HCT116 (cell line): Measurements from ENCODE around the gene C9orf152. TPM values are rescaled to one million over a fixed set of nuclear protein-coding genes. Genes with fewer than 3 reads are reported as not detected.

ENCODE experiments used
- ATAC-seq: fragments of 200-7000 bp; cut with Tn5 transposase; 2 replicates; pipeline ENCODE4 v1.9.1; 2020; ENCODE audit warnings: mild to moderate bottlenecking, moderate library complexity
- BruUV-seq: library from RNA; stranded (reverse); fragments of 400-500 nt; replicated peaks from 2 replicates; lab custom pipeline; 2021; lab: Mats Ljungman, UMichigan
- CTCF ChIA-PET: fragments of 300-600 bp; sonication (Branson Sonifier 250); formaldehyde crosslinking; loops from one replicate; lab custom pipeline; 2021; ENCODE audit warnings: antibody characterized with exemption; lab: Charles Lee
- POLR2A ChIA-PET: fragments of 300-600, 350-600 bp; sonication (Branson Sonifier 250); formaldehyde crosslinking; loops from one replicate; lab custom pipeline; 2021; ENCODE audit warnings: antibody characterized with exemption; lab: Charles Lee
- RAD21 ChIA-PET, 2 experiments: fragments of 300-600 bp; sonication (Branson Sonifier 250); formaldehyde crosslinking; loops; one replicate each; lab custom pipeline; 2023; ENCODE audit warnings: low total read pairs in 2 of 2; ENCODE audit not compliant: uncharacterized antibody in 2 of 2, unreplicated experiment in 2 of 2, low non-redundant PET in 1 of 2; lab: Charles Lee
- DNase-seq: peaks from one replicate; pipeline ENCODE4 v3.0.0-alpha.2; 2010; ENCODE audit warnings: low read depth, low spot score
- H2AFZ ChIP-seq: fragments of 200-600 bp; shearing (Covaris generic), sonication (generic); 2 replicates; pipeline ENCODE4 v1.6.1; 2017; ENCODE audit warnings: low read depth, mixed run types, mixed read lengths, antibody characterized with exemption, low read length; ENCODE audit not compliant: poor library complexity, severe bottlenecking
- H3K27ac ChIP-seq: 2 replicates; pipeline ENCODE4 v1.5.1; 2012; ENCODE audit warnings: low read depth, low read length
- H3K27me3 ChIP-seq: fragments of 200-600 bp; sonication (generic); 2 replicates; pipeline ENCODE4 v1.6.1; 2016; ENCODE audit warnings: mixed run types, low read length, mixed read lengths; ENCODE audit not compliant: insufficient read depth
- H3K36me3 ChIP-seq, 2 experiments: fragments of 200-500 bp in 1 of 2; fragments of 200-600 bp in 1 of 2; sonication (Bioruptor generic) in 1 of 2; sonication (generic) in 1 of 2; 2 replicates each; pipeline versions ENCODE4 v1.5.1 to v1.6.1; 2014 to 2016; ENCODE audit warnings: low read length in 2 of 2, inconsistent platforms in 1 of 2, mixed read lengths in 1 of 2, mixed run types in 1 of 2; ENCODE audit not compliant: insufficient read depth in 2 of 2, control insufficient read depth in 1 of 2
- H3K4me1 ChIP-seq, 2 experiments: fragments of 200-600 bp in 1 of 2; sonication (generic) in 1 of 2; 2 replicates each; pipeline versions ENCODE4 v1.5.1 to v1.6.1; 2012 to 2017; ENCODE audit warnings: low read length in 2 of 2, inconsistent platforms in 1 of 2, mild to moderate bottlenecking in 1 of 2, mixed read lengths in 1 of 2, mixed run types in 1 of 2, moderate library complexity in 1 of 2; ENCODE audit not compliant: insufficient read depth in 2 of 2, control insufficient read depth in 1 of 2
- H3K4me2 ChIP-seq: fragments of 200-600 bp; sonication (generic); 2 replicates; pipeline ENCODE4 v1.6.1; 2017; ENCODE audit warnings: mixed run types, low read length, mixed read lengths
- H3K4me3 ChIP-seq, 2 experiments: fragments of 200-600 bp in 1 of 2; sonication (generic) in 1 of 2; replicated peaks in 1 of 2; 2 replicates each; pipeline ENCODE4 v1.5.1; 2011 to 2016; ENCODE audit warnings: low read length in 2 of 2, control low read depth in 1 of 2, low read depth in 1 of 2, mild to moderate bottlenecking in 1 of 2, mixed read lengths in 1 of 2, mixed run types in 1 of 2
- H3K79me2 ChIP-seq: fragments of 200-600 bp; sonication (generic); 2 replicates; pipeline ENCODE4 v1.6.1; 2017; ENCODE audit warnings: mild to moderate bottlenecking, mixed run types, low read length, moderate library complexity, mixed read lengths; ENCODE audit not compliant: insufficient read depth
- H3K9ac ChIP-seq: fragments of 200-600 bp; sonication (generic); 2 replicates; pipeline ENCODE4 v1.6.1; 2016; ENCODE audit warnings: low read length, mixed read lengths
- H3K9me2 ChIP-seq: fragments of 200-600 bp; sonication (generic), shearing (Covaris generic); 2 replicates; pipeline ENCODE4 v1.6.1; 2017; ENCODE audit warnings: mixed run types, mild to moderate bottlenecking, moderate library complexity; ENCODE audit not compliant: insufficient read depth
- H3K9me3 ChIP-seq, 2 experiments: fragments of 200-500 bp in 1 of 2; fragments of 200-600 bp in 1 of 2; sonication (Bioruptor generic) in 1 of 2; sonication (generic) in 1 of 2; 2 replicates each; pipeline ENCODE4 v1.6.1; 2014 to 2017; ENCODE audit warnings: low read length in 2 of 2, mixed read lengths in 2 of 2, inconsistent platforms in 1 of 2, low read depth in 1 of 2, mild to moderate bottlenecking in 1 of 2, mixed run types in 1 of 2, moderate library complexity in 1 of 2; ENCODE audit not compliant: control insufficient read depth in 1 of 2, insufficient read depth in 1 of 2
- H4K20me1 ChIP-seq: fragments of 200-600 bp; sonication (generic), shearing (Covaris generic); 2 replicates; pipeline ENCODE4 v1.6.1; 2017; ENCODE audit warnings: mixed run types, mild to moderate bottlenecking, moderate library complexity; ENCODE audit not compliant: insufficient read depth
- EGR1 ChIP-seq: IDR thresholded peaks from 2 replicates; pipeline ENCODE4 v1.6.1; 2012; ENCODE audit warnings: low read depth
- EZH2 ChIP-seq: fragments of 200-600 bp; sonication (generic); IDR thresholded peaks from 2 replicates; pipeline ENCODE4 v1.6.1; 2017; ENCODE audit warnings: antibody characterized with exemption, mixed run types
- EZH2phosphoT487 ChIP-seq: fragments of 200-600 bp; IDR thresholded peaks from 2 replicates; pipeline ENCODE4 v1.6.1; 2018; ENCODE audit warnings: antibody characterized with exemption, borderline replicate concordance
- POLR2AphosphoS5 ChIP-seq: IDR thresholded peaks from 2 replicates; pipeline ENCODE4 v1.6.1; 2011; ENCODE audit warnings: mild to moderate bottlenecking, low read depth, low read length, moderate library complexity
- SP1 ChIP-seq: IDR thresholded peaks from 2 replicates; pipeline ENCODE4 v1.6.1; 2012; ENCODE audit warnings: low read depth
- intact Hi-C: fragments of 100-400 bp; cut with micrococcal nuclease; formaldehyde crosslinking; loops from 2 replicates; pipeline ENCODE4 v1.10.0; 2022
- total RNA-seq: library from RNA; stranded (reverse); gene quantifications from one replicate; pipeline ENCODE4 v1.2.1, GENCODE V29; 2021; ENCODE audit not compliant: unreplicated experiment

Gene C9orf152
- total RNA-seq, 1 experiment from 2014 or later = not detected

DNA sequence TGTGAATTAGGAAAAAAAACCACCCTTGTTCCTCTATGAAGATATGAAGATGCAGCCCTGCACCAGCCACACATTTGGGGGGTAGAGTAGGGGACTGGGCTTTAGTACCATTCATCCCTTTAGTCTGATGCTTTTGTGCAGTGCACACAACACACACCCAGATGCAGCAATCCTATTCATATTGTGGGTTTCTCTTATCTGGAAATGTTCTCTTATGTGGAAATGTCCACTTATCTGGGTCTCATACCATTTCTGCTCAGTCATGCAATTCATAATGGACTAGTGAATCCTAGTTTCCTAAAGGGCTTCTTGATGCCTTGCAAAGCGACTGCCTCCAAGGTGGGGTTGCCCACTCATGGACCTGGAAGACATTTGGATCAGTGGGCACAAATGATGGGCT lies 47.8 kb downstream of the C9orf152 start:
- no peak overlapping the region for H3K27ac ChIP-seq
- BruUV-seq = no TSS peak
- H3K4me2 ChIP-seq = no peak overlapping the region
- TF ChIP-seq EGR1 (no peak), POLR2AphosphoS5 (no peak)
- intact Hi-C loops = no loop called here
- H3K4me3 ChIP-seq = no peak overlapping the region
- no peaks in the 10 kb centered on the region for H3K27me3 ChIP-seq
- no peak overlapping the region for H2AFZ ChIP-seq
- CTCF ChIA-PET = no interaction called here
- DNase-seq = no peak
- RAD21 ChIA-PET = no interaction called here
- no peaks in the 10 kb centered on the region for H3K9me3 ChIP-seq
- ATAC-seq = no peak
- no peaks in the 10 kb centered on the region for H3K9me2 ChIP-seq
- no peak overlapping the region for H3K9ac ChIP-seq
- no peaks in the 10 kb centered on the region for H3K36me3 ChIP-seq
- POLR2A ChIA-PET = no interaction called here
- H3K79me2 ChIP-seq = peaks cover 39% of the 10 kb centered on the region
- H4K20me1 ChIP-seq = no peaks in the 10 kb centered on the region
- no peaks in the 10 kb centered on the region for H3K4me1 ChIP-seq

DNA sequence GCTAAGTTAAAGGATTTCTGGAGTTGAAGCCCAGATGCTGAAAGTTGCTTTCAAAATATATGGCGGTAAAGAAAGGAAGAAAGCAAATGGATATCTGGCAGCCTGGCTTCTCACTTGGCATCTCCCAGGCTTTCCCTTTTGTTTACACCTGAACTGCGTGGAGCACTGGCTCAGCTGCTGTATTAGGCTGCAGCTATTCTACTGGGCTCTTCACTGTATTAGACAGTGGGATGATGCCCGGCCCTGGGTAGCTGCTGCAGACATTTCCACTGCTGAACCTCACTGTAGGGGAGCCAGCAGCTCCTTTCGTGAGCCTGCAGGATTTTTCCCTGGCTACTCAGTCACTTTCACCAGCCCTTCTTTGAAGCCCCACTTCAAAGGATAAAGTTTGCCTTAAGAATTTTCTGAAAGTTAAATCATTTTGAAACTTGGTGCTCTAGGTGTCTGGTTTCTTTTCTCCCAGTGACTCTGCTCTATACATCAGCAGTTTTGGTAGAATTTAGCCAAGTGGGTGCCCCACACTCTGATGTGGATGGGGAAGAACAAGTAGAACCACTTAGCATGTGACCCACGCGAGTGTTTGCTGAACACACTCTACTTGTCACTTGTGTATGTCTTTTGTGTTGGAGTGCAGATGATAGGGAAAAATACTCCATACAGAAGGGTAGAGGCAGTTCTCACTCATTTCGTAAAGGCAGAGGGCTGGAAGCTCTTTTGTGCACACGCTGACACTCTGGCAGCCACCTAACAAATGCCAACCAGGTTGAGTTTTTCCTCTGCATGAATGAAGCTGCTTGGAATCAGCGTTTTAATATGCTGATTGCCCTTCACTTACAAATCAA lies 49.9 kb downstream of the C9orf152 start:
- DNase-seq = no peak
- RAD21 ChIA-PET = no interaction called here
- BruUV-seq = no TSS peak
- Histone ChIP-seq H3K9me2 (no peaks in the 10 kb centered on the region), H3K9ac (no peak overlapping the region), H4K20me1 (peaks cover 3% of the 10 kb centered on the region; the same call in 1 of the 2 replicates), H2AFZ (no peak overlapping the region), H3K36me3 (no peaks in the 10 kb centered on the region), H3K27ac (no peak overlapping the region), H3K4me2 (no peak overlapping the region), H3K79me2 (peaks cover 47% of the 10 kb centered on the region), H3K9me3 (no peaks in the 10 kb centered on the region), H3K4me3 (no peak overlapping the region), H3K27me3 (no peaks in the 10 kb centered on the region), H3K4me1 (peaks cover 0 to 2% of the 10 kb centered on the region in 2 experiments; a peak in 2 of 4 replicates)
- POLR2A ChIA-PET = no interaction called here
- no peak for TF ChIP-seq EGR1
- no peak for TF ChIP-seq EZH2phosphoT487
- TF ChIP-seq POLR2AphosphoS5 = no peak
- no peak for TF ChIP-seq SP1
- TF ChIP-seq EZH2 = no peak
- CTCF ChIA-PET = interaction anchor here (0.9 kb wide), 2 partner anchors 11 to 255 kb away, joined by 3 to 4 read pairs; no protein-coding TSS in a partner anchor
- intact Hi-C loops = no loop called here
- no peak for ATAC-seq
